OCI-LY7 (cell line): ENCODE results near the gene MMP2. TPM values are rescaled to one million over a fixed set of nuclear protein-coding genes. Genes with fewer than 3 reads are reported as not detected.

Source experiments
- BruUV-seq: library from RNA; stranded (reverse); fragments of 400-500 nt; replicated peaks from 2 replicates; lab custom pipeline; 2021; lab: Mats Ljungman, UMichigan
- CTCF ChIA-PET: fragments of 300-600 bp; sonication (Branson Sonifier 250); formaldehyde crosslinking; loops from one replicate; lab custom pipeline; 2022; ENCODE audit warnings: antibody characterized with exemption; ENCODE audit not compliant: unreplicated experiment; lab: Charles Lee
- POLR2A ChIA-PET: fragments of 300-600 bp; sonication (Branson Sonifier 250); formaldehyde crosslinking; loops from one replicate; lab custom pipeline; 2022; ENCODE audit warnings: antibody characterized with exemption; lab: Charles Lee
- DNase-seq: peaks from one replicate; pipeline ENCODE4 v3.0.0-alpha.2; 2015; ENCODE audit warnings: low spot score
- H2AFZ ChIP-seq: fragments of 200-600 bp; sonication (generic), shearing (Covaris generic); 2 replicates; pipeline ENCODE4 v1.6.1; 2014; ENCODE audit warnings: mild to moderate bottlenecking, antibody characterized with exemption, low read length, moderate library complexity
- H3K27ac ChIP-seq: fragments of 200-600 bp; sonication (generic); 2 replicates; pipeline ENCODE4 v1.5.1; 2014; ENCODE audit warnings: mixed run types, low read depth, mild to moderate bottlenecking, moderate library complexity, low read length, inconsistent platforms; ENCODE audit not compliant: poor library complexity, severe bottlenecking
- H3K36me3 ChIP-seq: fragments of 200-600 bp; sonication (generic); 2 replicates; pipeline ENCODE4 v1.6.1; 2014; ENCODE audit warnings: mild to moderate bottlenecking, antibody characterized with exemption, low read length, moderate library complexity, mixed read lengths; ENCODE audit not compliant: insufficient read depth
- H3K4me1 ChIP-seq: fragments of 200-600 bp; sonication (generic); 2 replicates; pipeline ENCODE4 v1.5.1; 2014; ENCODE audit warnings: mild to moderate bottlenecking, low read length; ENCODE audit not compliant: insufficient read depth, poor library complexity, severe bottlenecking
- H3K4me2 ChIP-seq: fragments of 200-600 bp; sonication (generic); 2 replicates; pipeline ENCODE4 v1.6.1; 2014; ENCODE audit warnings: mild to moderate bottlenecking, low read length
- H3K4me3 ChIP-seq: fragments of 200-600 bp; sonication (generic); 2 replicates; pipeline ENCODE4 v1.5.1; 2014; ENCODE audit warnings: mild to moderate bottlenecking, low read depth, low read length; ENCODE audit not compliant: poor library complexity, severe bottlenecking
- H3K79me2 ChIP-seq: fragments of 200-600 bp; sonication (generic); 2 replicates; pipeline ENCODE4 v1.6.1; 2016; ENCODE audit warnings: low read depth, mild to moderate bottlenecking, low read length, moderate library complexity, mixed read lengths; ENCODE audit not compliant: insufficient read depth
- H3K9me2 ChIP-seq: fragments of 200-600 bp; sonication (generic); 2 replicates; pipeline ENCODE4 v1.6.1; 2016; ENCODE audit warnings: mild to moderate bottlenecking, low read length, mixed read lengths; ENCODE audit not compliant: insufficient read depth
- H3K9me3 ChIP-seq: fragments of 200-600 bp; sonication (generic); 2 replicates; pipeline ENCODE4 v1.6.1; 2014; ENCODE audit warnings: mild to moderate bottlenecking, mixed run types, low read length, mixed read lengths
- H4K20me1 ChIP-seq: fragments of 200-600 bp; sonication (generic); 2 replicates; pipeline ENCODE4 v1.6.1; 2014; ENCODE audit warnings: mild to moderate bottlenecking, antibody characterized with exemption, low read length, moderate library complexity, mixed read lengths; ENCODE audit not compliant: insufficient read depth
- EZH2phosphoT487 ChIP-seq: fragments of 200-600 bp; sonication (generic); IDR thresholded peaks from 2 replicates; pipeline ENCODE4 v1.6.1; 2018; ENCODE audit warnings: low read depth, borderline replicate concordance, mild to moderate bottlenecking, mixed run types, antibody characterized with exemption, low read length, moderate library complexity, mixed read lengths
- intact Hi-C: fragments of 100-400 bp; cut with micrococcal nuclease; formaldehyde crosslinking; loops from one replicate; pipeline ENCODE4 v1.10.0; 2022; ENCODE audit not compliant: unreplicated experiment
- total RNA-seq, 2 experiments: library from RNA; depleted of rRNA in 1 of 2; stranded (reverse); fragments of >200 nt in 1 of 2; shearing (Covaris generic) in 1 of 2; gene quantifications; 2 replicates each; pipeline ENCODE4 v1.2.3, GENCODE V29; 2014 to 2022
- TF ChIP-seq, protein P1 (sequence below): fragments of 200-600 bp; sonication (generic); conservative IDR thresholded peaks from 2 replicates; pipeline ENCODE4 v1.5.1; 2014; ENCODE audit warnings: mild to moderate bottlenecking, antibody characterized with exemption, low read length, moderate library complexity, mixed read lengths

MMP2 gene
- total RNA-seq, 2 experiments from 2014 or later = 0.48 TPM; not detected in 1

DNA sequence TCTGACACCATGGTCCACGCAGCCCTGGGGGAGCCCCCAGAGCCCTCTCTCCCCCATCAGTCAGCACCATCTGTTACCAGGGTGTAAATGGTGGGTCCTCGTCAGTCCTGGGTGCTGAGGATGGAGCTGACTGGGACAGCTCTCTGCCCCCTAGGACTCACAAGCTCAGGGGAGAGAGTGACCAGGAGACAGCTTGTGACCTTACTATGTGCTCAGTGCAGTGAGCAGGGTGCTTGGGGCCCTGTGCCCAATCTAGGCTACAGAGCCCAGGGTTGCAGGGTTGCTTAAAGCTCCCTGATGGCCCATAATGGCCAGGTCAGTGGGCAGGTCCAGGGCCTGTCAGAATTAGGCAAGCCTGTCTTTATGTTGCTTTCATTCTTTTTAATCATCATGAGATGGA lies 11.3 kb downstream of the MMP2 start:
- Histone ChIP-seq H3K4me3 (no peak overlapping the region), H3K27ac (no peak overlapping the region), H3K4me1 (no peaks in the 10 kb centered on the region), H4K20me1 (no peaks in the 10 kb centered on the region), H3K36me3 (no peaks in the 10 kb centered on the region), H3K9me2 (no peaks in the 10 kb centered on the region), H3K79me2 (no peaks in the 10 kb centered on the region), H3K4me2 (no peak overlapping the region), H2AFZ (no peak overlapping the region), H3K9me3 (no peaks in the 10 kb centered on the region)
- no TSS peak for BruUV-seq
- CTCF ChIA-PET = no interaction called here
- no peak for DNase-seq
- TF ChIP-seq EZH2phosphoT487 = no peak
- TF ChIP-seq, protein P1, sequence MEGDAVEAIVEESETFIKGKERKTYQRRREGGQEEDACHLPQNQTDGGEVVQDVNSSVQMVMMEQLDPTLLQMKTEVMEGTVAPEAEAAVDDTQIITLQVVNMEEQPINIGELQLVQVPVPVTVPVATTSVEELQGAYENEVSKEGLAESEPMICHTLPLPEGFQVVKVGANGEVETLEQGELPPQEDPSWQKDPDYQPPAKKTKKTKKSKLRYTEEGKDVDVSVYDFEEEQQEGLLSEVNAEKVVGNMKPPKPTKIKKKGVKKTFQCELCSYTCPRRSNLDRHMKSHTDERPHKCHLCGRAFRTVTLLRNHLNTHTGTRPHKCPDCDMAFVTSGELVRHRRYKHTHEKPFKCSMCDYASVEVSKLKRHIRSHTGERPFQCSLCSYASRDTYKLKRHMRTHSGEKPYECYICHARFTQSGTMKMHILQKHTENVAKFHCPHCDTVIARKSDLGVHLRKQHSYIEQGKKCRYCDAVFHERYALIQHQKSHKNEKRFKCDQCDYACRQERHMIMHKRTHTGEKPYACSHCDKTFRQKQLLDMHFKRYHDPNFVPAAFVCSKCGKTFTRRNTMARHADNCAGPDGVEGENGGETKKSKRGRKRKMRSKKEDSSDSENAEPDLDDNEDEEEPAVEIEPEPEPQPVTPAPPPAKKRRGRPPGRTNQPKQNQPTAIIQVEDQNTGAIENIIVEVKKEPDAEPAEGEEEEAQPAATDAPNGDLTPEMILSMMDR = no peak
- intact Hi-C loops = no loop called here
- POLR2A ChIA-PET = interaction anchor here (0.7 kb wide), 1 partner anchor 24 kb away, joined by 3 read pairs; no protein-coding TSS in a partner anchor

DNA sequence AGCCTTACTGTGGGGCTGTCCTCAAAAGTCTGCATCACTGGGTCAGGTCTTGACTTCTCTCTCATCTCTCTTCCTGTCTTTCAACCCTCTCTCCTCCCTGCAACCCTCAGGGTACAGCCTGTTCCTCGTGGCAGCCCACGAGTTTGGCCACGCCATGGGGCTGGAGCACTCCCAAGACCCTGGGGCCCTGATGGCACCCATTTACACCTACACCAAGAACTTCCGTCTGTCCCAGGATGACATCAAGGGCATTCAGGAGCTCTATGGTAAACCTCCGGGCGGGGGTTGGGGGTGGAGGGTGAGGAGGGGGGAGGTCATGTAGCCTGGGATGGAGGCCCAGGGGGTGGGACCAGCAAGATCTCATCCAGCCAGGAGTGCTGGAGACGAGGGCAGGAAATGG lies 12.7 kb downstream of the MMP2 start:
- H3K79me2 ChIP-seq = no peaks in the 10 kb centered on the region
- H3K4me3 ChIP-seq = no peak overlapping the region
- POLR2A ChIA-PET = no interaction called here
- no peaks in the 10 kb centered on the region for H3K9me3 ChIP-seq
- no peak for TF ChIP-seq EZH2phosphoT487
- TF ChIP-seq, protein P1 = no peak
- H3K27ac ChIP-seq = no peak overlapping the region
- H3K4me1 ChIP-seq = no peaks in the 10 kb centered on the region
- no peaks in the 10 kb centered on the region for H4K20me1 ChIP-seq
- intact Hi-C loops = no loop called here
- CTCF ChIA-PET = interaction anchor here (0.6 kb wide), 1 partner anchor 226 kb away, joined by 6 read pairs; no protein-coding TSS in a partner anchor
- H2AFZ ChIP-seq = no peak overlapping the region
- H3K36me3 ChIP-seq = no peaks in the 10 kb centered on the region
- no peaks in the 10 kb centered on the region for H3K9me2 ChIP-seq
- no peak overlapping the region for H3K4me2 ChIP-seq
- BruUV-seq = no TSS peak
- no peak for DNase-seq

DNA sequence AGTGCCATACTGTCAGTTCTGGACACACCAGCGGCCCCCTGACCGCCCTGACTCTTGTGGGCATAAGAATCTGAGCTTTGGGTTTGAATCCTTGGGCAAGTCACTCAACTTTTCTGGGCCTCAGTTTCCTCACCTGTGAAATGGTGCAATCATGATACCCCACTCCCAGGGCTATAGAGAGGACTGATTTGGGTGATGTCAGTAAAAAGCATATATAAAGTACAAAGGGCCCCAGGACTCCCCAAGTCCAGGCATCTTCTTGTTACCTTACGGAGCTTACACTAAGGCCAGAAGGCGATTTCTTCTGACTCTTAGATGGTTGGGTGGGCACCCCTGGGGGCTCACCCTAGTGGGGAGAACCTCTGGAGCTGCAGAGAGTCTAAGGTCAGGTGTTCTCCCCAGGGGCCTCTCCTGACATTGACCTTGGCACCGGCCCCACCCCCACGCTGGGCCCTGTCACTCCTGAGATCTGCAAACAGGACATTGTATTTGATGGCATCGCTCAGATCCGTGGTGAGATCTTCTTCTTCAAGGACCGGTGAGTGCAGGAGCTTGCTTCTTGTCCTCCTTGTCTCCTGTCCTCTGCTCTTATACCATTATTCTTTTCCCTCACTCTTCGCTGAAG lies 13.9 kb downstream of the MMP2 start:
- Histone ChIP-seq H3K36me3 (no peaks in the 10 kb centered on the region), H3K4me3 (no peak overlapping the region), H3K9me3 (no peaks in the 10 kb centered on the region), H2AFZ (no peak overlapping the region), H3K9me2 (no peaks in the 10 kb centered on the region), H4K20me1 (no peaks in the 10 kb centered on the region), H3K27ac (no peak overlapping the region), H3K79me2 (no peaks in the 10 kb centered on the region), H3K4me1 (no peaks in the 10 kb centered on the region), H3K4me2 (no peak overlapping the region)
- intact Hi-C loops = no loop called here
- POLR2A ChIA-PET = interaction anchor here (0.9 kb wide), 1 partner anchor 14 kb away, joined by 3 read pairs; no protein-coding TSS in a partner anchor
- TF ChIP-seq, protein P1 = no peak
- TF ChIP-seq EZH2phosphoT487 = no peak
- no peak for DNase-seq
- CTCF ChIA-PET = no interaction called here
- no TSS peak for BruUV-seq
